GM06990 (cell line): Measurements from ENCODE around the gene DRAM1.
A peak's percentile ranks its signal among the peaks of the same experiment; 100 is the strongest.

ENCODE experiments used
- DNase-seq: peaks from one replicate; pipeline ENCODE4 v3.0.0-alpha.2; 2011; ENCODE audit not compliant: insufficient read length; ENCODE audit errors: extremely low read depth
- H3K27me3 ChIP-seq: replicated peaks from 2 replicates; pipeline ENCODE4 v1.6.0; 2011; ENCODE audit warnings: low read length; ENCODE audit not compliant: control insufficient read depth, insufficient read depth
- H3K36me3 ChIP-seq: 2 replicates; pipeline ENCODE4 v1.5.1; 2011; ENCODE audit warnings: low read length; ENCODE audit not compliant: control insufficient read depth, insufficient read depth
- H3K4me3 ChIP-seq: replicated peaks from 2 replicates; pipeline ENCODE4 v1.5.1; 2011; ENCODE audit warnings: low read depth, mild to moderate bottlenecking, control low read depth, low read length
- TF ChIP-seq, protein P1 (sequence below): IDR thresholded peaks from 2 replicates; pipeline ENCODE4 v1.5.1; 2011; ENCODE audit warnings: low read length, control low read depth, mild to moderate bottlenecking, inconsistent platforms; ENCODE audit not compliant: insufficient read depth, poor library complexity, severe bottlenecking

DRAM1 gene

DNA sequence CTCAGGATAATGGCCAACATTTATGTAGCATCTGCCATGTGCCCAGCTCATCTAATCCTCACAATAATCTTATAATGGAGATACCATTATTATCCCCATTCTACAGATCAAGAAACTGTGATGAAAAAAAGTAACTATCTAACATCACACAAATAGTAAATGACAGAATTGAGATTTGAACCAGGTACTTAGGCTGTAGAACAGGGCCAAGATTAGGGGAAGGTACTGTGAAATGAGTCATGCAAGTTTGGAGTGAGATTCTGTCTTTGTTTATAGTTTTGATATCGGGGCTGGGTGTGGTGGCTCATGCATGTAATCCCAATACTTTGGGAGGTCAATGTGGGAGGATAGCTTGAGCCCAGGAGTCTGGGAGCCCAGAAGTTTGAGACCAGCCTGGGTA lies 45.4 kb upstream of the DRAM1 start:
- no peak for DNase-seq
- H3K36me3 ChIP-seq, result no peaks in the 10 kb centered on the region
- no peak overlapping the region for H3K4me3 ChIP-seq
- H3K27me3 ChIP-seq, result no peaks in the 10 kb centered on the region
- TF ChIP-seq, protein P1, sequence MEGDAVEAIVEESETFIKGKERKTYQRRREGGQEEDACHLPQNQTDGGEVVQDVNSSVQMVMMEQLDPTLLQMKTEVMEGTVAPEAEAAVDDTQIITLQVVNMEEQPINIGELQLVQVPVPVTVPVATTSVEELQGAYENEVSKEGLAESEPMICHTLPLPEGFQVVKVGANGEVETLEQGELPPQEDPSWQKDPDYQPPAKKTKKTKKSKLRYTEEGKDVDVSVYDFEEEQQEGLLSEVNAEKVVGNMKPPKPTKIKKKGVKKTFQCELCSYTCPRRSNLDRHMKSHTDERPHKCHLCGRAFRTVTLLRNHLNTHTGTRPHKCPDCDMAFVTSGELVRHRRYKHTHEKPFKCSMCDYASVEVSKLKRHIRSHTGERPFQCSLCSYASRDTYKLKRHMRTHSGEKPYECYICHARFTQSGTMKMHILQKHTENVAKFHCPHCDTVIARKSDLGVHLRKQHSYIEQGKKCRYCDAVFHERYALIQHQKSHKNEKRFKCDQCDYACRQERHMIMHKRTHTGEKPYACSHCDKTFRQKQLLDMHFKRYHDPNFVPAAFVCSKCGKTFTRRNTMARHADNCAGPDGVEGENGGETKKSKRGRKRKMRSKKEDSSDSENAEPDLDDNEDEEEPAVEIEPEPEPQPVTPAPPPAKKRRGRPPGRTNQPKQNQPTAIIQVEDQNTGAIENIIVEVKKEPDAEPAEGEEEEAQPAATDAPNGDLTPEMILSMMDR, result no peak

DNA sequence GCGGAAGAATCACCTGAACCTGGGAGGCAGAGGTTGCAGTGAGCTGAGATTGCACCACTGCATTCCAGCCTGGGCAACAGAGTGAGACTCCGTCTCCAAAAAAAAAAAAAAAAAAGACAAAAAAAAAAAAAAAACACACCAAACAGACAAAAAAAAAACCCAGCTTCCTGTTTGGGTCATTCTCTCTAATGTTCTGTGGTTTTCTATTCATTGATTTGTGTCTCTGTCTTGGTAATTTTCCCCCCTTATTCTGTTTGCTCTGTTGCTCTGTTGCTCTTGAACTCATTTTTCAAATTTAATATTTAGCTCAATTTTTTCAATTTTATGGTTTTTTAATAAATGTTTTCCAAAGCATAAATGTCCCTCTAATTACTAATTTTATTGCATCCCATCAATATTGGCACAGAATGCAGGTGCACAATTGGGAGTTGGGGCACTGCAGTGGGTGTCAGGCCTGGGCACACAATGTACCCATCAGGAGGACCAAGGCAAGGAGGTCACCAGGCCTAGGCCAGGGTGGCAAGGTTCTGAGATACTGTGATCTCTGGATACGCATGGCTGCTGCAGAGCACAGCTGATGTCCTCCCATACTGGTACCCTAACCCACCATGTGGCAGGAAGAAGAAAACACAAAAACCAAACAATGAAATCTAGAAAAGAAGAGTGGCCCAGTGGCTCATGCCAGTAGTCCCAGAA lies 38.6 kb upstream of the DRAM1 start:
- Histone ChIP-seq H3K27me3 (no peaks in the 10 kb centered on the region), H3K4me3 (no peak overlapping the region), H3K36me3 (no peaks in the 10 kb centered on the region)
- TF ChIP-seq, protein P1, result no peak
- no peak for DNase-seq

DNA sequence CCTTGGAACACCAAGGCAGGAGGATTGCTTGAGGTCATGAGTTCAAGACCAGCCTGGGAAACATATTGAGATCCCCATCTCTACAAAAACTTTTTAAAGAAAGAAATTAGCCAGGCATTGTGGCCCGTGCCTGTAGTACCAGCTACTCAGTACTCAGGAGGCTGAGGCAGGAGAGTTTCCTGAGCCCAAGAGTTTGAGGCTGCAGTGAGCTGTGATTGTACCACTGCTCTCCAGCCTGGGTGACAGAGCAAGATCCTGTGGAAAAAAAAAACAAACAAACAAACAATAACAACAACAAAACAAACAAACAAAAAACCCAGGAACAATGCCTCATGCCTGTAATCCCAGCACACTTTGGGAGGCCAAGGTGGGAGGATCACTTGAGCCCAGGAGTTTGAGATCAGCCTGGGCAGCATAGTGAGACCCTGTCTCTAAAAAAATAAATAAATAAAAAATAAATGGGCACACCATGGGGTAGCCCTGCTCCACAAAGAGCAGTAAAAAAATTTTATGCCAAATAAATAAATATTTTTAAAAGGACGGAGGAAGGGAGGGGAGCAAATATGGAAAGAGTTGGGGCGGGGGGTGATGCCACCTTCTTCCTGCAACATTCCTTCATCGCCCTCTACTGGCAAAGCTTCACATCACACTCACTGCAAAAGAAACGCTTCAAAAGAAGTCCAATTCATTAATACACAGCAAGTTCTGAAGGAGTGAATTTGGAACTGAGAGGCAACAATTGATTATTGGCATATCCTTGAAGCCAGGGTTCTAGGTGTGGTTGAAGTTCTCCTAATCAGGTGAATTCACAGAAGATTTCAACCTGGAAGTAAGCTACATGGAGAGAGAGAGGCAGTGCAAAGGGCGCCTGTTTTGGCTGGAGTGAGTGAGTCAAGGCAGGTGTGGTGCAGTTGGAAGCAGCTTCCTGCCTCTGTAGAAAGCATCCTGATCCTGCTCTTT lies 37.8 kb upstream of the DRAM1 start:
- H3K27me3 ChIP-seq, result no peaks in the 10 kb centered on the region
- DNase-seq, result no peak
- H3K36me3 ChIP-seq, result no peaks in the 10 kb centered on the region
- H3K4me3 ChIP-seq, result no peak overlapping the region
- TF ChIP-seq, protein P1, result peak; percentile 85

DNA sequence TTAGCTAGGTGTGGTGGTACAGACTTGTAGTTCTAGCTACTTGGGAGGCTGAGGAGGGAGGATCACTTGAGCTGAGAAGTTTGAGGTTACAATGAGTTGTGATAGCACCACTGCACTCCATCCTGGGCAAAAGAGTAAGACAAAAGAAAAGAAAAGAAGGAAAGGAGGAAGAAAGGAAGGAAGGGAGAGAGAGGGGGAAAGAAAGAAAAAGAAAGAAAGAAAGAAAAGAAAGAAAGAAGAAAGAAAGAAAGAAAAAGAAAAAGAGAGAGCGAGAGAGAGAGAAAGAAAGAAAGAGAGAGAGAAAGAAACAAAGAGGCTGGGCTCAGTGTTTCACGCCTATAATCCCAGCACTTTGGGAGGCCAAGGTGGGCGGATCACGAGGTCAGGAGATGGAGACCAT lies 36.3 kb upstream of the DRAM1 start:
- no peaks in the 10 kb centered on the region for H3K36me3 ChIP-seq
- TF ChIP-seq, protein P1, result no peak

DNA sequence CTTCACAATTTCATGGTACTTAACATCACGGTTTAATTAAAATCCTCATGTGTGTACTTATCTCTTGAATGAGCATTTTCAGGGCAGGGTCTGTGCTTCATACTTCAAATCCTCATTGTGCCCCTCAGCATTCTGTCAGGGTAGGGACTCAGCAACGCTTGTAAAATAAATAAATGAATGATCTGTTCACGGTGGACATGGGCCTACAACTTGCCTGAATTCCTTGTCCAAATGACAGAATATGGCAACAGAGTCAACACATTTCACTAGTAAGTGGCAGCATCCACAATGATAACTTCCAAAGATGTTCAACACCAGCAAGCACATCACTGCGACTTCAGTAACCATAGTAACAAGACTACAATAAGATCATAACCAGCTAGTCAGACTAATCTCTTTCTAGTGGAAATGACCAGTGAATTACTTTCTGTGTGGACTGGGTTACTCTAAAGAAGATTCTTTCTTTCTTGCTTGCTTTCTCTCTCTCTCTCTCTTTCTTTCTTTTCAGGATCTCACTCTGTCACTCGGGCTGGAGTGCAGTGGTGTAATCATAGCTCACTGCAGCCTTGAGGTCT lies 32.2 kb upstream of the DRAM1 start:
- H3K36me3 ChIP-seq, result no peaks in the 10 kb centered on the region
- H3K27me3 ChIP-seq, result no peaks in the 10 kb centered on the region
- TF ChIP-seq, protein P1, result no peak
- no peak overlapping the region for H3K4me3 ChIP-seq
- no peak for DNase-seq

More for the DNA sequence above, 36.3 kb upstream of the DRAM1 start:
- no peak overlapping the region for H3K4me3 ChIP-seq
- no peaks in the 10 kb centered on the region for H3K27me3 ChIP-seq
- DNase-seq, result no peak
